Activated T-helper 9 cell treated with anti-CD3 and anti-CD28 coated beads, Interleukin-2, amount 50 U/mL, for 16 hours (primary cell): Measurements from ENCODE around the gene CMTM7.

Source experiments
- DNase-seq: peaks from one replicate; pipeline ENCODE4 v3.0.0-alpha.2; 2020; ENCODE audit warnings: low read depth

CMTM7 gene

GRCh38 chr3:32414522-32415202, 23.0 kb downstream of the CMTM7 start:
- DNase-seq = no peak

GRCh38 chr3:32419742-32420125, 28.1 kb downstream of the CMTM7 start:
- DNase-seq = no peak

DNA sequence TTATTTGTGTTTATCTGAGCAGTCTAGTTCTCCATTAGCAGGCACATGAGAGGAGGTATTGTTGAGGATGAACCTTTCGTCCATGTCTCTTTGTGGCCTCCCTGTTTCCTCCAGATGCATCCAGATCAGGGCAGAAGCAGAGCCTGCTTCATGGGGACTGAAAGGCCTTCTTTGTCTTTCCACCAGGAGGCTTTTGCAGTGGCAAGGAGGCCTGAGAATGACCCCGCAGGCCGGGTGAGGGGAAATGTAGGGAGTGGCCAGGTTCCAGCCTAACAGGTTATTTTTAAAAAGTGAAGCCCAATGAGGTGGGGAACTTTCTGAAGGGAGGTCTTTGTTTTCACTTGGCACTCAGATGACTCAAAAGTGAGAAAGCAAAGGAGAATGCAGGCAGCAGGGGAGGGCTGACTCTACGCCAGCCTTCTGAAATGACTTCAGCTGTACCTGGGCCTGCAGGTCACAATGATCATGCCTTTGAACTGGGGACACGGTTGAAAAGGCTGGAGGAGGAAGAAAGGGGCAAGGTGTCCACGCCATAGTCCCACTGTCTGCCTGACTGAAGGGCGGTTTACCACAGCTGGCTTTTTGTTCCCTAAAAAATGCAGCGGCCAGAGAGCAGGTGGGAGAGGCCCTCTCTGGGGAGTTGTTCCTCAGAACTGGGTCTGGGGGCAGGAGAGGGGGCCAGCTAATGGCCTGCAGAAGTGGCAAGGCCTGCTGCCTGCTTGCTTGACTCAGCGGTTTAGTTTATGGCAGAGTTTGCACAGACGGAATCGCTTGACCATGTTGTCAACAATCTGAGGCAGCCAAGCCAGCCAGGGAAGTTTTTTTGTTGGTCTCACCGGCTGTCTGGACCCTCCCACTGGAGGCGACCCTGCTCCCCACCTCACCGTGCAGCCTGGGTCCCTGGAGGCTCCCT, 28.7 kb downstream of the CMTM7 start:
- no peak for DNase-seq

DNA sequence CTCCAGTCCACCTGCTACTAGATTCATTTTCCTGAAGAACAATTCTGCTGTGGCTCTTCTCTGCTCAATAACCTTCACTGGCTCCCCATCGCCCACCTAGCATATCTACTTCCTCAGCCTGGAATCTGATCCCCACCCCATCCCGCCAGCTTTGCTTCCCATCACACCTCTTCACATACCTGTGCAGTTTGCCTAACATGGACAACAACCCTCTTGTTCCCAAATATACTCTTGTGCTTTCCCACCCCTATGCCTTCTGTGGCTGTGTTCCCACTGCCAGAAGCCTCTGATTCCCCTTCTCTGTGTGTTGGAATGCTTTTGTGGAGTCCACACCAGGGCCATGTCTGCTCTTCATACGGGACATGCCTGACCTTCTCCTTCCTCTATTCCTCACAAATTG, 29.5 kb downstream of the CMTM7 start:
- DNase-seq = no peak

GRCh38 chr3:32421991-32422859, 30.6 kb downstream of the CMTM7 start:
- DNase-seq = no peak

DNA sequence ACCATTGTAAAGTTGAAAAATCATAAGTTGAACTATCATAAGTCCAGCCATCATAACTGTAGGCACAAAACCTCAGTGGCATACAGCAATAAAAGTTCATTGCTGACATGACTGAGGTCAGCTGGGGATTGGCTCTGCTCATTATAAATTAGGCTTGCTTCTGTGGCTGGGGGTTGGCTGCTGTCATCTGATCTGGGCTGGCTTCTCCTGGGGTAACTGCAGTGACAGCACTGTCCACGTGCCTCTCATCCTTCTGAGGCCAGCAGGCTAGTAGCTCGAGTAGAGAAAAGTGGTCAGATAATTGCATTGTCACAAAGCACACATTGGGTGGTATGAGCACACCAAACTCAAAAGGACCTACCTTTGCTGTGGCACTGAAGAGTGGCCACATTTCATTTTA, 31.3 kb downstream of the CMTM7 start:
- DNase-seq = no peak

GRCh38 chr3:32423534-32423933, 31.9 kb downstream of the CMTM7 start:
- DNase-seq = no peak

DNA sequence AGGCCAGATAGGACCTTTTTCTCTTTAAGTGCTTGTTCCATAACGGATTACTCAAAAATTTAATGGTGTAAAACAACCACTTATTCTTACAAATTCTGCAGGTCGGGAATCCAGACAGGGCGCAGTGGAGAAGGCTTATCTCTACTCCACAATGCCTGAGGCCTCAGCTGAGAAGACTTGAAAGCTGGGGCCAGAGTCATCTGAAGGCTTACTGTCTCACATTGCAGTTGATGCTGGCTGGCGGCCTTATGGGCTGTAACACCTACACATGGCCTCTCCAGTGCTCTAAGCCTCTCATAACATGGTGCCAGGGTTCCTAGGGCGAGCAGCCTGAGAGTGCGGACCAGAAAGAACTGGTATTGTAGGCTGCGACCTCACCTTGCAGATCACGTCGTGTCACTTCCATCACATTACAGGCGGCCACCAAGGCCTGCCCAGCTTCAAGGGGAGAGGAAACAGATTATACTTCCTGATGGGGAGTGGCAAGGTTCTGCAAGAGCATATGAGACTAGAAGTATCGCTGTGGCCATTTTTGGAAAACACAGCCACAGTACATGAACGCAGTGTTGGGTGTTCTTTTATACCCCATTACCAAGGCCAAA, 32.4 kb downstream of the CMTM7 start:
- DNase-seq = no peak

DNA sequence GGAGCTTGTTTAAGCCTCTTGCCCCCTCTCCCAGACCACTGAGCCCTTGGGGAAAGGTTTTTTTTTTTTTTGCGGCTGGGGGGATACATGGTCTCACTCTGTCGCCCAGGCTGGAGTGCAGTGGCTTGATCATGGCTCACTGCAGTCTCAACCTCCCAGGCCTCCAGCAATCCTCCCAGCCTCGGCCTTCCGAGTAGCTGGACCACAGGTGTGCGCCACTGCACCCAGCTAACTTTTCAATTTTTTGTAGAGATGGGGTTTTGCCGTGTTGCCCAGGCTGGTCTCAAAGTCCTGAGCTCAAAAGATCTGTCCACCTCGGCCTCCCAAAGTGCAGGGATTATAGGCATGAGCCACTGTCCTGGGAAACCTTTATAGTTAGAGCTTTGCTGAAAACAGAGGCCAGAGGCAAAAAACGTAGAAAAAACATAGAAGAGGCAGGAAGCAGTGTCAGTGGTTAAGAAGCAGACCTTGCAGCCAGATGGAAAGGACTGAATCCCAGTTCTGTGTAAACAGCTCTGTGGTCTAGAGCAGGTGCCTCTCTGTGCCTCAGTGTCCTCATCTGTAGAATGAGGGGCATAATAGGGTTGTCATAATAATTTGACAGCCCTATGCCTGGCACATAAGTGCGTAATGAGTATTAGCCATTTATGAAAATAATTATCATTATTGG, 33.1 kb downstream of the CMTM7 start:
- no peak for DNase-seq

DNA sequence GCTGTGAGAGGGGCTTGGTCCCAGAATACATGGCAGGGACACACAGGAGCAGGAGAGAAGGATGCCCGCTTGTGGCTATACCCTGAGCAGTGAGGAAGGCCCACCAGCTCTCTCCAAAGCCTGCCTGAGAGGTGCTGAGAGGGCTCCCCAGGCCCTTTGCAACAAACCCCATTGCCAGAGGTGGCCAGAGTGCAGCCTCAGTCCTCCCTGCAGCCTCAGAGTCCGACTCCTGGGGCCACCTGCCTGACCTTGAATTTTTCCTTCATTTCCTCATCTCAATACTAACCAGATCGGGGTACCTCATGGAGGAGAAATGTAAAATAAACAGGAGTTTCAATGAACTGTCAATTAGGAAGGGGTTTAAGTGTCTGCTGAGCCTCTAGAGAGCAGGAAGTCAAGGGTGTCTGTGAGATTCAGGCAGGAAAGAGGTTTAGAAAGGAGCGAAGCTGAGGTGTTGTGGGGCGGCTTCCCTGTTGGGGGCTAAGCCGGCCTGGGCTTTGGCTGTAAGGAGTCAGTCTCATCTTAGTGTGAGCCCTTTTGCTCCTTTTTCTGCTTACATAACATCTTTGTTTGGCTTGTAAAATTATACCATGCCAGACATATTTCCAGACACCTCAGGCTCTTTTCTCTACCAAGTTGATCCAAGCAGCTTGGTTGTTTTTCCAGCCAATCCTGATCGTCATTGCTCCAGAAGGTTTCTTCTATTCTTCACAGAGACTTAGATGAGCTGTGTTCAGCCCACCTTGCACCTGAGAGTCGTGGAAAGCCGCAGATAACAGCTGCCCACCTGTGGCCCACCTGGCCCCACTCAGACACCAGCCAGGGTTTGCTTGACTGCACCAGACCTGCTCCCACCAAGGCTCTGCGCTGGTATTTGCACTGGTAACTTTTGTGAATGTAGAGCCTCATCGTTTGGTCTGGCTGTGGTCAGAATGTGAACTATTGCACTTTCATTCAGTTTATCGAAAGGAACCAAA, 36.7 kb downstream of the CMTM7 start:
- DNase-seq = no peak

DNA sequence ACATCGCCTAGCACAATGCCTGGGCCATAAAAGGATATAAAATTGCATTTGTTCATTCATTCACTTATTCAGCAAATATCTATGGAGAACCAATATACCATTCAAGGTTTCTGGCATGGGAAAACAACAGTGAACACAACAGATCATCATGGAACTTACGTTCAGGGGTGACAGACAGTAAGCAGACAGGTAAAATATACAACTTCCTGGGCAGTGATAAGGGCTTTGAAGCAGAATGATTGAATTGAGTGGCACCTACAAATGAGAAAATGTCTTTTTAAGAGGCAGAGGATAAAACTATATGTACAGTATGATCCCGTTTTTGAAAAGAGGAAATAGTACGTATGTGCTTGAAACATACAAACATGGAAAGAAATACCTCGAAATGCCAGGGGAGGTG, 39.2 kb downstream of the CMTM7 start:
- no peak for DNase-seq

DNA sequence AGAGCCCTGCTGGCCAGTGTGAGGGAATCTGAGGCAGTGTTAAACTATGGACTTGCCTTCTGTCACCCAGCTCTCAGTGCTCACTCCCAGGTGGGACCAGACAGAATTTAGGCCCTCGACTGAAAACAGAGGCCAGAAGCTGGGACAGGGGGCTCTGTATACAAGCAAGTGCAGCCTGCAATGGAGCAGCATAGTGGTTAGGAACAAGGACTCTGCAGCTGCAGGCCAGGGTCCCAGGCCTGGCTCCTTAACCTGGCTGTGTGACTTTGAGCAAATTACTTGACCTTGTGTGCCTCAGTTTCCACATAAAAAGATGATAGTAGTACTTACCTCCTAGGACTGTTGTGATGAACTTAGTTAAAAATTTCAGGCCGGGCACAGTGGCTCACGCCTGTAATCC, 39.8 kb downstream of the CMTM7 start:
- no peak for DNase-seq

DNA sequence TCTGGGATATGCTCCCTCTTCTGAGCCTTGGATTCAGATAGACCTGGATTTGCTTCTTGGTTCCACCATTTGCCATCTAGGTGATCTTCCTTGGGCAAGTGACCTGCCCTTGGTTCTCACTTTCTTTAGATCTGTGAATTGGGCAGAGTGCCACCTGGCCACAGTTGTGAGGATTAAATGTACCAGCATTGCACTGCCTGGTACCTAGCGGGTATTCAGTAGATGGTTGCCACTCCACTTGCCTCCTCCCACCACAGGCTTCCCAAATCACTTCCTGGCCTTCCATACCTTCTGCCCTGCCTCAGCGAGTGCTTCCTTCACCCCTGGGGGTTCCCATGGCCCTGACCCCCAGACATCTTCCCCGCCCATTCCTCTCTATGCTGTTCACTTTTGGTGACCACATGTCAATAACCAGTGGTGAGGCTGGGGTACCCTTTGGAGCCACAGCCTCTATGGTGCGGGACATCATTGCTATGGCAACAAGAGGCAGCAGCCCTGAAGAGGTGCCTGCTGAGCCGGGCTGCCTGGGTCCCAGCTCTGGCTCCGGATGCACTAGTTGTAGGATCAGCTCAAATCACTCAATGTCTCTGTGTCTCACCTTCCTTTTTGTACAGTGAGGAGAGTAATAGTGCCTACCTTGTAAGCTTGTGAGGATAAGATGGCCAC, 40.5 kb downstream of the CMTM7 start:
- DNase-seq = no peak

GRCh38 chr3:32432711-32433530, 41.3 kb downstream of the CMTM7 start:
- DNase-seq = no peak

- DNase-seq = no peak
Measured at GRCh38 chr3:32434206-32434605, 42.6 kb downstream of the CMTM7 start.

DNA sequence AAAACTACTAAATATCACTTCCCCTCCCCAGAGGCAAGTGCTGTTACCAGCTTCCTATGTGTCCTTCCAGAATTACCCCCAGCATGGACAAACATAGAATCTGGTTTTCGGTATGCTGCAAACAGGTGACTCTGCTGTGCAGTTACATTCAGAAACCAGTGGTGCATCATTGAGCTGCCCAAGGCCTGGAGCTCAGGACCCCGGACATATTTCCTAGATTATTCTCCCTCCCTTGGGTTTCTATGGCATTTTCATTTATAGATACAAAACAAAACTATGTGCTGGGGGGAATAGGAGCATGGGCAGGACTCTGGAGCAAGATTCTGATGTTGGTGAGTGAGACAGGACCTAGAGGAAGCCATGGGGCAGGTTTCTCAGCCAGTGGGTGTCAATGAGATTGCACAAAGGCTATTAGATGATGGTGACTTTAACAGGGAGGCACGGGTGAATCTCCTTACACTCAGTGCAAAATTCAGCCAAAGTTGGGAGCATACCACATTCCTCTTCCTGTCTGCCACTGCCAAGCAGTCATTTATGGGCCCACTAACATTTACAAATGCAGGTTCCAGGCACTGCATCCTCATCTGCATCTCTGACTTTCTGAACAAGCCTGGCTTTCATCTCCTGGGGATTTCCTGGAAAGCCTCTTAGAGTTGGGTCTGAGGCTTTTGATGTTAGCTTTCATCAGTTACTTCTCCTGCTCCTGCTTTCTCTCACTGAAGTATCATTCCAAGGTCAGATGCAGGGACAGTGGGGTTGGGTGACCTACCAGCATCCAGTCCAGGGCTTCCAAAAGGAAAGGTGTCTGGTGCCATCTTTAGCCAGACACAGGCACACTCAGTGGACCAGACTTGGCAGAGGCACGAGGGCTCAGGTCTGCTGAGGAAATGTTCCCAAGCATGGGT, 44.5 kb downstream of the CMTM7 start:
- no peak for DNase-seq

DNA sequence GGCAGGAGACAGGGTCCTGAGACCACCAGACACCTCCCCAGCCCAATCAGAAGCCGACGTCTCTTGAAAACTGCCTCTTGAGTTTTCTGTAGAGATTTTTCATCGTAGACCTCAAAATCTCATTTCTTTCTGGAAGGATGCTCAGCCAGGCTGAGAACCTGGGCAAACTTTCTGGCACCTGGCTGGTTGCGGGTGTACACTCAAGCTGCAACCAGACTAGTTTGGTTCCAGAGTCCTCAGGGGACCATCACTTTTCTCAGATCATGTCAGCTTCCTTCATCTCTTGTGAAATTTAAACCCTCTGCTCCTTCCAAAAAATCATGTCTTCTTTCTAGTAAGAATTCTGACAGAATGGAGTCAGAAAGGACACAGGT, 45.1 kb downstream of the CMTM7 start:
- no peak for DNase-seq

- no peak for DNase-seq
Measured at GRCh38 chr3:32437896-32438295, 46.2 kb downstream of the CMTM7 start.
